ENCODE measurements around the gene PRKACA.

- TF ChIP-seq POLR2A (IDR thresholded peaks at IDR 0.05) (peak; percentile 47 to 73), CTCF (IDR thresholded peaks at IDR 0.05) (peak in 2 of 5 experiments; percentile 26 to 39), EP300 (IDR thresholded peaks at IDR 0.05) (peak; percentile 93 to 94)
These were observed 36.4 kb downstream of the PRKACA start for GRCh38 chr19:14080887-14081796.
